Endodermal cell (in vitro differentiated cells): ENCODE data around the gene RNU6-9. TPM values are rescaled to one million over a fixed set of nuclear protein-coding genes. Genes with fewer than 3 reads are reported as not detected.

Source experiments
- DNase-seq: peaks from one replicate; pipeline ENCODE4 v3.0.0-alpha.2; 2017
- H3K27ac ChIP-seq: 2 replicates; pipeline ENCODE4 v1.5.1; 2013; ENCODE audit warnings: mild to moderate bottlenecking, low read depth, low read length, moderate library complexity
- H3K27me3 ChIP-seq: 2 replicates; pipeline ENCODE4 v1.6.1; 2013; ENCODE audit warnings: mild to moderate bottlenecking, low read length, moderate library complexity; ENCODE audit not compliant: insufficient read depth, control insufficient read depth, poor library complexity, severe bottlenecking
- H3K36me3 ChIP-seq: 2 replicates; pipeline ENCODE4 v1.7.0; 2013; ENCODE audit warnings: mild to moderate bottlenecking, low read length, moderate library complexity; ENCODE audit not compliant: control insufficient read depth, insufficient read depth
- H3K4me1 ChIP-seq: one replicate; pipeline ENCODE4 v1.7.0; 2013; ENCODE audit warnings: low read length; ENCODE audit not compliant: control insufficient read depth, insufficient read depth
- H3K4me3 ChIP-seq: 2 replicates; pipeline ENCODE4 v1.5.1; 2013; ENCODE audit warnings: mild to moderate bottlenecking, low read length, moderate library complexity
- H3K9ac ChIP-seq: 2 replicates; pipeline ENCODE4 v1.6.1; 2013; ENCODE audit warnings: mild to moderate bottlenecking, low read length, moderate library complexity; ENCODE audit not compliant: poor library complexity, severe bottlenecking; ENCODE audit errors: extremely low read depth
- H3K9me3 ChIP-seq: 2 replicates; pipeline ENCODE4 v1.6.1; 2013; ENCODE audit warnings: mild to moderate bottlenecking, low read length, moderate library complexity; ENCODE audit not compliant: control insufficient read depth
- H3K27ac Mint-ChIP-seq: 2 replicates; pipeline ENCODE4 v1.8.0; 2020; ENCODE audit warnings: mixed read lengths
- H3K27me3 Mint-ChIP-seq: 2 replicates; pipeline ENCODE4 v1.8.0; 2021; ENCODE audit warnings: mild to moderate bottlenecking, mixed read lengths; ENCODE audit not compliant: insufficient read depth
- H3K36me3 Mint-ChIP-seq: 2 replicates; pipeline ENCODE4 v1.8.0; 2020; ENCODE audit warnings: low read depth, mixed read lengths
- H3K4me1 Mint-ChIP-seq: 2 replicates; pipeline ENCODE4 v1.8.0; 2020; ENCODE audit warnings: mixed read lengths
- H3K4me3 Mint-ChIP-seq: 2 replicates; pipeline ENCODE4 v1.8.0; 2020; ENCODE audit warnings: mild to moderate bottlenecking, moderate library complexity, mixed read lengths
- H3K9me3 Mint-ChIP-seq: 2 replicates; pipeline ENCODE4 v1.8.0; 2020; ENCODE audit warnings: mild to moderate bottlenecking, mixed read lengths
- WGBS, 2 experiments: methylation state at CpG; one replicate each; pipeline versions ENCODE4 v1.1.5 to v1.1.7; 2013; ENCODE audit warnings: missing lambda C conversion rate in 2 of 2, mixed read lengths in 1 of 2; ENCODE audit not compliant: insufficient coverage in 1 of 2, insufficient read length in 1 of 2; 5-methylcytosine and 5-hydroxymethylcytosine counted together
- total RNA-seq, 2 donors: library from RNA; stranded (reverse); fragmentation: NEBNext Ultra II Directional in 1 of 2; extraction: Animal tissue kit (Norgen Biotek cat#: 25700) in 1 of 2; gene quantifications; 2 replicates in 1 of 2; 3 replicates in 1 of 2; pipeline ENCODE4 v1.2.1, GENCODE V29; 2021
- TF ChIP-seq, protein P1 (sequence below): fragments of 200-600 bp; sonication (generic); conservative IDR thresholded peaks from 2 replicates; pipeline ENCODE4 v1.5.0; 2021; ENCODE audit warnings: antibody characterized with exemption, mild to moderate bottlenecking

The RNU6-9 gene
- total RNA-seq, 2 donors from 2014 or later: not detected

DNA sequence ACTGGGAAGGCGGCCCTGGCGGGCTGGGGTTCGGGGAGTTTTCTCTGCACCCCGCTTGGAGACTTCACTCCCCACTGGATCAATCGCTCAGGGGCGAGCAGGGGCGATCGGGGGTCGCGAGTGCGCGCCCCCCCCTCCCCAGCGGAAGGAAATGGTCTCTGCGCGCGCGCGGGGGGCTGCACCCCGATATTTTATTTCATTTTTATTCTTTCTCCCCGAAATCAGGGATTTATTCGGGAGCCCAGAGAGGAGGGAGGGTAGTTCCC, 33.0 kb downstream of the RNU6-9 start:
- Mint-ChIP-seq H3K4me1 (no peaks in the 10 kb centered on the region), H3K27me3 (peaks cover 8% of the 10 kb centered on the region), H3K9me3 (no peaks in the 10 kb centered on the region), H3K36me3 (peaks cover 21% of the 10 kb centered on the region), H3K27ac (no peak overlapping the region), H3K4me3 (peak overlapping the region; percentile 71)
- no peaks in the 10 kb centered on the region for H3K9me3 ChIP-seq
- no peak for DNase-seq
- H3K9ac ChIP-seq: peak overlapping the region; percentile 93
- 2% methylated on average over 21 of the region's 21 CpGs; no CpG with 5 or more reads in 1 of the 2 experiments for WGBS, 2 experiments
- peaks cover 3% of the 10 kb centered on the region for H3K27me3 ChIP-seq
- TF ChIP-seq, protein P1, sequence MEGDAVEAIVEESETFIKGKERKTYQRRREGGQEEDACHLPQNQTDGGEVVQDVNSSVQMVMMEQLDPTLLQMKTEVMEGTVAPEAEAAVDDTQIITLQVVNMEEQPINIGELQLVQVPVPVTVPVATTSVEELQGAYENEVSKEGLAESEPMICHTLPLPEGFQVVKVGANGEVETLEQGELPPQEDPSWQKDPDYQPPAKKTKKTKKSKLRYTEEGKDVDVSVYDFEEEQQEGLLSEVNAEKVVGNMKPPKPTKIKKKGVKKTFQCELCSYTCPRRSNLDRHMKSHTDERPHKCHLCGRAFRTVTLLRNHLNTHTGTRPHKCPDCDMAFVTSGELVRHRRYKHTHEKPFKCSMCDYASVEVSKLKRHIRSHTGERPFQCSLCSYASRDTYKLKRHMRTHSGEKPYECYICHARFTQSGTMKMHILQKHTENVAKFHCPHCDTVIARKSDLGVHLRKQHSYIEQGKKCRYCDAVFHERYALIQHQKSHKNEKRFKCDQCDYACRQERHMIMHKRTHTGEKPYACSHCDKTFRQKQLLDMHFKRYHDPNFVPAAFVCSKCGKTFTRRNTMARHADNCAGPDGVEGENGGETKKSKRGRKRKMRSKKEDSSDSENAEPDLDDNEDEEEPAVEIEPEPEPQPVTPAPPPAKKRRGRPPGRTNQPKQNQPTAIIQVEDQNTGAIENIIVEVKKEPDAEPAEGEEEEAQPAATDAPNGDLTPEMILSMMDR: no peak
- H3K4me3 ChIP-seq: peak overlapping the region; percentile 84
- H3K36me3 ChIP-seq: peaks cover 6% of the 10 kb centered on the region
- H3K27ac ChIP-seq: no peak overlapping the region
- no peaks in the 10 kb centered on the region for H3K4me1 ChIP-seq

- H3K9me3 Mint-ChIP-seq: no peaks in the 10 kb centered on the region
- TF ChIP-seq, protein P1: no peak
- peaks cover 24% of the 10 kb centered on the region for H3K36me3 Mint-ChIP-seq
- H3K9ac ChIP-seq: peak overlapping the region; percentile 93
- H3K4me1 ChIP-seq: no peaks in the 10 kb centered on the region
- H3K4me1 Mint-ChIP-seq: no peaks in the 10 kb centered on the region
- peaks cover 6% of the 10 kb centered on the region for H3K36me3 ChIP-seq
- H3K4me3 Mint-ChIP-seq: peak overlapping the region; percentile 71
- no peaks in the 10 kb centered on the region for H3K27me3 ChIP-seq
- peak overlapping the region; percentile 11 for H3K27ac ChIP-seq
- H3K27me3 Mint-ChIP-seq: peaks cover 4% of the 10 kb centered on the region
- H3K27ac Mint-ChIP-seq: peak overlapping the region; percentile 89
- peak overlapping the region; percentile 84 for H3K4me3 ChIP-seq
- 0% methylated on average over 20 to 45 of the region's 52 CpGs for WGBS, 2 experiments
- H3K9me3 ChIP-seq: no peaks in the 10 kb centered on the region
- DNase-seq: peak; percentile 80
These were observed 33.5 kb downstream of the RNU6-9 start for GRCh38 chr19:926589-927350.

- H3K27ac ChIP-seq: peak overlapping the region; percentile 11
- 8 to 16% methylated on average over 4 to 7 of the region's 15 CpGs for WGBS, 2 experiments
- no peaks in the 10 kb centered on the region for H3K27me3 ChIP-seq
- H3K4me3 ChIP-seq: peak overlapping the region; percentile 84
- TF ChIP-seq, protein P1: no peak
- no peaks in the 10 kb centered on the region for H3K4me1 ChIP-seq
- Mint-ChIP-seq H3K4me3 (peak overlapping the region; percentile 71), H3K27me3 (no peaks in the 10 kb centered on the region), H3K4me1 (no peaks in the 10 kb centered on the region), H3K27ac (peak overlapping the region; percentile 64), H3K9me3 (no peaks in the 10 kb centered on the region), H3K36me3 (peaks cover 25% of the 10 kb centered on the region)
- DNase-seq: peak; percentile 78
- peaks cover 9% of the 10 kb centered on the region for H3K36me3 ChIP-seq
- H3K9me3 ChIP-seq: no peaks in the 10 kb centered on the region
- peak overlapping the region; percentile 93 for H3K9ac ChIP-seq
These were observed 34.1 kb downstream of the RNU6-9 start for GRCh38 chr19:927351-927779.
